Activated CD4-positive, alpha-beta T cell treated with anti-CD3 and anti-CD28 coated beads, Interleukin-2, Interleukin-4, amounts not matched to agents 100 ng/mL and 50 ng/mL, durations not matched to agents 16 hours and 8 hours (primary cell): ENCODE results near the gene WFDC2.
"Not testable (repeated sequence)": the region's sequence is repeated elsewhere in the genome, so short reads cannot be mapped to it uniquely, and the experiment has no call there.

ENCODE experiments used
- DNase-seq: peaks from one replicate; pipeline ENCODE4 v3.0.0-alpha.2; 2020; ENCODE audit warnings: low spot score

WFDC2 gene

DNA sequence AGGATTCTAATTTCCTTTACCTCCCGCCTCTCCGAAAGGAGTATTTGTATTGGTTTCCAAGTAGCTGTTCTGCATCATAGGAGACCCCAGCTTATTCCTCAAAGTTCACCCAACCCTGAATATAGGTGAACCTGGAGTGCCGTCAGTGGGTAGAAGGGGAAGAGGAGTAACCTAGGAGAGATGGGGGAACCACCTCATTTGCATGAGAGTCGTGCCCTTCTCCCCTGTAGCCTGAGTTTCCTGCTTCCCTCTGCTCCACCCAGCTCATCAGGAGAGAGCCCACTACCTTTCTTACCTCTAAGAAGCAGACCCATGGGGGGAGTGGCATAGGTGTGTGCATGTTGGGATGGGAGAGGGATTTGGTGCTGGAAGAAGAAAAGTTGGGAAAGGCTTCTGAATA lies 17.3 kb upstream of the WFDC2 start:
- DNase-seq, result no peak

DNA sequence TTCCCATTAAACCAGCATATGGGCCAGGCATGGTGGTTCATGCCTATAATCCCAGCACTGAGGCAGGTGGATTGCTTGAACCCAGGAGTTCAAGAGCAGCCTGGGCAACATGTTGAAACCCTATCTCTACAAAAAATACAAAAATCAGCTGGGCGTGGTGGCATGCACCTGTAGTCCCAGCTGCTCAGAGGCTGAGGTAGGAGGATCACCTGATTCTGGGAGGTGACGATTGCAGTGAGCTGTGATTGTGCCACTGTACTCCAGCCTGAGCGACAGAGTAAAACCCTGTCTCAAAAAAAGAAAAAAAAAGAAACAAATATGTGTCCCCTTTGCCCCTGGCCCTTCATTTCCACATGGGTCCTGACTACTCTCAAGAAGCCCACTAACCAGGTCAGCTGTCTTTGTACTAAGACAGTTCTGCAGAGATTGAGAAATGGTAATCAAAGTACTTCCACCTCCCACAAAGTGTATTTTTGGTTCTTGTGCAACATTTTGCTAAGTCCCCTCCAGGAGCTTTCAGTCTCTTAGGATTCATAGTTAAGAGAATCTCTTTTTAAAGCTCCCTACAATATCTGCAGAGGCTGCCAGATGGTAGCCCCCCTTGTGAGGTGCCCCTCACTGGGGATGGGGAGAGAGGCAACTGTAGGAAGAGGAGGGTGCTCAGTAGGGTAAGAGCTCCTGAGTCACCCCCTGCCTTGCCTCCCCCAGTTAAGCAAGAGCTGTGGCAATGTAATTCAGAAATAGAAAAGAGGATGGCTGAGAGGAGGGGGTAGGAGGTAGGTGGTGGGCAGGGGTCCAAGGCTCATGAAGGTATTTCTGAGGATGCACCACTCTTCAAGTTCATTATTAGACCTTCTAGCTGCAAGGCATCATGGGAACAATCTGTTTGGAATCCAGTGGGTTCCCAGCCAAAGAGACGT lies 16.5 kb upstream of the WFDC2 start:
- no peak for DNase-seq

DNA sequence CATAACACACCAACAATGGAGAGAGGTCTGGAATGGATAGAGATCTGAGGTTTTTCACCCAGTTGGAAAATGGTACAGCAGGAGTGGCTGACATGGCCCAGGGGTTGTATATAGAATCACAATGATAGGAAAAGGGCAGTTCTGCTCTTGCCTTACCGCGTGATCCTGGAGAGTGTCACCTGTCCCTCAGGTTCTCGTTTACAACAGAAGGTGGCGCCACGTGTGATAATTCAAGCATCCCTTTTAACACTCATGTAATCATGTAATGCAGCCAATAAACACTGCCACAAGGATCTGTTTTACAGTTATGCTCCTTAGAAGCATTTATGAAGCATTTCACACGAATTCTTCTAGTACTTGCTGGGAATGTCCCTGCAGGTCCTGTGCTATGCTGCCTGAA lies 12.9 kb upstream of the WFDC2 start:
- DNase-seq, result peak; percentile 27

DNA sequence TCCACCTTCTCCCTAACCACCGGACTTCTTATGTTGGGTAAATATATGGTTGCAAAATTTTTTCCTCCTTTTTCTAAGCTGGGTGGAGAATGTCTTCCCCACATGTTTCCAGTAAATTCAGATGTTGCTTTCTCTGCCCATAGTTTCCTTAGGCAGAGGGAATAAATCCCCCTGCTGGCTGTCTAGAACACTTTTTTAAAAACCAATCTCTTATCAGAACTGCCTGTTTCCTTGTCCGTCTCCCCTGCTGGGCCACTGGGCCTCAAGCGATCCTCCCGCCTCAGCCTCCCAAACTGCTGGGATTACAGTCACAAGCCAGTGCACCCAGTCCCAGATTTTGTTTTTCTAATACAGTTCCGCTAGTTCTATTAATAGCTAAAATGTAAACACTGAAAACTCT lies 9.9 kb upstream of the WFDC2 start:
- DNase-seq, result no peak

DNA sequence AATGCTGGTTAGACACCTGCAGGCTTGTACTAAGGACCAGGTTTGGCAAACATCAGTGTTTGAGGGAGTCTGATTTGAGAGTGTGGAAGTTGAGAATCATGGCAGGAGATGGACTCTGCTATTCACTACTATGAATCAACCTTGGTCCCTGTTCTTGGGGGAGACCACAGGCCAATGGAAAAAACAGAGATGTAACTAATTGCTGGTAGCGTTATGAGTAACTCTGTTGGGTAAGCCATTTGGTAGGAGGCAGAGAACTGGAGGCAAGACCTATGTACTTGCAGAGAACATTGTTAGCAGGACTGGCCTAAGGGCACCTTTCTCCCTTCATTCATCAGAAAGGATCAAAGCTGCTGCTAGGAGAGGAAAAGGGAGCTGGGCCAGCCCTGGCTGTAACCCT lies 8.3 kb upstream of the WFDC2 start:
- DNase-seq, result no peak

DNA sequence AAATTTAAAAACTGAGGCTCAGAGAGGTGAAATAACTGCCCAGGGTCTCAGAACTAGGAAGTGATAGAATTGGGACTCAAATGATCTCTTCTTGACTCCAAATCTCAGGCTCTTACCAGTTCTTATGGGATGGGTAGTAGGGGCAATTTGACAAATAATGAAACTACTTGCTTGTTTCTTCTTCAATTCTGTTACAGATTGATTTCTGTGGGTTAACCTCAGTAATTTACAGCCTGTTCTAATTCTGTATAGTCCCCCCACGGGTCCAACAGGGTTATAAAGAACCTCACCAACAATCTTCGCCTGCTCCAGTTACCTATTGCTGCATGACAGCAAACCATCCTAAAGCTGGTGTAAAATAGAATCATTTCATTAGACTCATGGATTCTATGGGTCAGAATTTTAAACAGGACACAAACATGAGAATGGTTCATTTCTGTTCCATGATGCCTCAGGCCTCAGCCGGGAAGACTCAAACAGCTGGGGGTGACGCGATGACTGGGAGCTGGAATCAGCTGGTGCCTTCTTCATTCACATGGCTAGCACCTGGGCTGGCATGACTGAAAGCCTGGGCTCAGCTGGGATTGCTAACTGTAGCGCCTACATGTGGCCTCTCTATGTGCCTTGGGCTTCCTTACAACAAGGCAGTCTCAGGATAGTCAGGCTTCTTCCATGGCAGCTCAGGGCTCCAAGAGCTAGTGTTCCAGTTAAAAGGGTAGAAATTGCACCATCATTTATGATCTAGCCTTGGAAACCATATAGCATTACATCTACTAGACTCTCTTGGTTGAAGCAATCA lies 6.6 kb upstream of the WFDC2 start:
- DNase-seq, result no peak

DNA sequence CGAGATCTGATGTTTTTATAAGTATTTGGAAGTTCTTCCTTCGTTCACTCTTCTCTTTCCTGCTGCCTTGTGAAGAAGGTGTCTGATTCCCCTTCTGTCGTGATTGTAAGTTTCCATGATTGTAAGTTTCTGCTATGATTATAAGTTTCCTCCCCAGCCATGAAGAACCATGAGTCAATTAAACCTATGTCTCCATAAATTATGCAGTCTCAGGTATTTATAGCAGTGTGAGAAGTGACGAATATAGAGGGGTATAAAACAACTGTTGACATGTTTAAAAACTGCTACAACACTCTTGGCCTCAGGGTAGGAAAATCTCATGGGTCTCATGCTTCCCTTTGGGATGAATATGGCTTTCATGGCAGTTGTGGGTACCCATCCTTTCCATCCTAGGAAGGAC lies 5.8 kb upstream of the WFDC2 start:
- no peak for DNase-seq

DNA sequence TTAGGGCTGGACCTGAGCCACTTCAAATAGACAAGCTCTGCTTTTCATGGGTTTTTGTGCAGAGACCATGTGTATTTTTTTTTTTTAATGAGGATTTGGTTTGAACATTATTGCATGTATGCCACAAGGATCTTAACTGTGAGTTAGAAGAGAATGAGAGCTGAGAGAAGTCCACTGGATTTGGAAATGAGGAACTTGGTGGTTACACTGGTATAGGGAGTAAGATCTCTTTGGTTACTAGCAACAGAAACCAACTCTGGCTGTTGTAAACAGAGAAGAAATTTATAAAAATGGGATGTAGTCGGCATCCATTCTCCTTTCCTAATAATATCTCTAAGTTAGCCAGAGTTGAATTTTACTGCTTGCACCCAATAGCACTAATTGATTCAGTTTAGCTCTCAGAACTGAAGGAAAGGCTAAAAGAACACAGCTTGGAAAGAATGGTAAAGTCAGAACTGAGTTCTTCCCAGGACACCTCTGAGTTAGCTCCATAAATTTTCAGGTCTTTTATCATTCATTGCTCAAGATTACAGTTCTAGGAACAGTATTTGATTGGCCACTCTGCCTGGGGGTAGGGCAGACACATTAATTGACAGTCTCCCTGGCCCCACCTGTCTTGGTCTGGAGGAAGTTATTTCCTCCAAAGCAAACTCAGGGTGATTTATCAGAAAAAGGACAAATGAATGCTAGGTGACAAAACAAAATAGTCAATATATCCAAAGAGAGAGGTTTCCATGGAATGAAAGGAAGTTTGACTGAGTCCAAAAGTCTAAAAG lies 3.9 kb upstream of the WFDC2 start:
- no peak for DNase-seq

DNA sequence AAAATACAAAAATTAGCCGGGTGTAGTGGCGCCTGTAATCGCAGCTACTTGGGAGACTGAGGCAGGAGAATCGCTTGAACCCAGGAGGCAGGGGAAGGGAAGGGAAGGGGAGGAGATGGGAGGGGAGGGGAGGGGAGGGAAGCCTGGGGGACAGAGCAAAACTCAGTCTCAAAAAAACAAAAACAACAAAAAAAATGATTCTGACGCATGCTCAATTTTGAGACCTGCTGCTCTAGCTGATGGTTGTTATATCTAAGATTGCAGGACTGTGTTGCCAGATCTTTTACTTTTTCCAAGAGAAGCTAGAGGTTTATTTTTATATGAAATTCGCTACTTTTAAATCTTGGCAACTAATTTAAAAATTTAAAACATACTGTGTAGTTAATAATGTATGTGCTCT lies 2.4 kb upstream of the WFDC2 start:
- no peak for DNase-seq

DNA sequence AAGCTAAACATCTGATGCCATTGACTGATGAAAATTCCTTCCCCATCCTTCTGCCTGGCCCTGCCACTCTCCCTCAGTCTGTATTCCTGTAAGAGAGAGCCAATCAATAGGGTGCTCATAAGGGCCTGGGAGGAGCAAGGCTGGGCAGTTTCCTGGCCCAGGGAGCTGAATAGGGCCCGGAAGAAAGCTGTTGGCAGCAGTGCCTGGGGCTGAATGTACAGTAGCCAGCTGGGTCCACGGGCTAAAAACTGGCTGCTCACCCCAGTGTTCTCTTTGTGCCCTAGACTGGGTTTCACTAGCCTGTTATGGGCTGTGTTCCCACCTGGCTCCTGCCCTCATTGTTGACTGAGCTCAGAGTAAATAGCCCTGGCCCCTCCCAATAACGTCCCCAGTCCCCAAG lies 1.7 kb upstream of the WFDC2 start:
- no peak for DNase-seq

DNA sequence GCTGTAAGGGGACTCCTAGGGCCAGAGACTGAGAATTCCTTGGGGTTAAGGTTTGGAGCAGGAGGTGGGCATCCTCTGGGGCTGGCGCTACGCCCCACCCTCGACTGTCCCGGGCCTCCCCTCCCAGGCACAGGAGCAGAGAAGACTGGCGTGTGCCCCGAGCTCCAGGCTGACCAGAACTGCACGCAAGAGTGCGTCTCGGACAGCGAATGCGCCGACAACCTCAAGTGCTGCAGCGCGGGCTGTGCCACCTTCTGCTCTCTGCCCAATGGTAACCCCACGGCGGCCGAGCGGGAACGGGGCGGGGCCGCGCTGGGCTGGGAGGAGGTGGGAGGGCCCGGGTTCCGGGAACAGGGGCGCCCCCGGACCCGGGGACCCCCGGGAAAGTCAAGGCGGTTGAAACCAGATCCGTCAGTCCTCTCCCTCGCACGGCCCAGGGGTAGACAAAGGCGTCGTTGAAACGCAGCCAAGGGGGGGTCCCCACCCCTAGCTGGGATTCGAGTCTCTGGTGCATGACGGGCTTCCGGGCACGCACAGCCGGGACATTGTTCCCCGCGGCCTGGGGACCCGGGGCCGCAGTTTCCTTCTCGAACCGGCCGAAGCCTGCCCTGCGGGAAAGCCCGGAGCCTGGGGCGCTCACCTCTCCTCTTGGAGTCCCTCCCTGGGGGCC lies 844 bp downstream of the WFDC2 start:
- DNase-seq, result no peak

DNA sequence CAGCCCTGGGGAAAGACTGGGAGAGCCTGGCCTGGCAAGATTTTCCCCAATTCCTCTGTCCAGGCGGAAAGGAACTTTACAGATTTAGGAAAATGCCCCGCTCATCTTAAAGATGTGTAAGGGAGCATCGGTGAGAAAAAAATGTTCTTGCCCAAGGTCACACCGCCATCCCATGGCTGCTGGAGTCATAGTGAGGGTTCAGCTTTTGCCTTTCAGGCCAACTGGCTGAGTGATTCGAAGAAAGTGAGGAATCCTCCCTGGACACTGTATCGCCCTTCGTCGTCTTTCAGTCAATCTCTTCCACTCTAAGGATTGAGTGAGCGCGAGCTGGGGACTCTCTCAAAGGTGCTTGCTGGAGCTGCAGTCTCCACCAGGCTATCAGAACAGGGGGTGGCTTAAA lies 1.4 kb downstream of the WFDC2 start:
- DNase-seq, result peak; percentile 9

DNA sequence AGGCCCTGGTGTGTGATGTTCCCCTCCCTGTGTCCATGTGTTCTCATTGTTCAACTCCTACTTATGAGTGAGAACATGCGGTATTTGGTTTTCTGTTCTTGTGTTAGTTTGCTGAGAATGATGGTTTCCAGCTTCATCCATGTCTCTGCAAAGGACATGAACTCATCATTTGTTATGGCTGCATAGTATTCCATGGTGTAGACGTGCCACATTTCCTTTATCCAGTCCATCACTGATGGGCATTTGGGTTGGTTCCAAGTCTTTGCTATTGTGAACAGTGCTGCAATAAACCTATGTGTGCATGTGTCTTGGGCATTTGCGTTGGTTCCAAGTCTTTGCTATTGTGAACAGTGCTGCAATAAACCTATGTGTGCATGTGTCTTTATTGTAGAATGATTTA lies 2.7 kb downstream of the WFDC2 start:
- DNase-seq, result not testable (repeated sequence)

DNA sequence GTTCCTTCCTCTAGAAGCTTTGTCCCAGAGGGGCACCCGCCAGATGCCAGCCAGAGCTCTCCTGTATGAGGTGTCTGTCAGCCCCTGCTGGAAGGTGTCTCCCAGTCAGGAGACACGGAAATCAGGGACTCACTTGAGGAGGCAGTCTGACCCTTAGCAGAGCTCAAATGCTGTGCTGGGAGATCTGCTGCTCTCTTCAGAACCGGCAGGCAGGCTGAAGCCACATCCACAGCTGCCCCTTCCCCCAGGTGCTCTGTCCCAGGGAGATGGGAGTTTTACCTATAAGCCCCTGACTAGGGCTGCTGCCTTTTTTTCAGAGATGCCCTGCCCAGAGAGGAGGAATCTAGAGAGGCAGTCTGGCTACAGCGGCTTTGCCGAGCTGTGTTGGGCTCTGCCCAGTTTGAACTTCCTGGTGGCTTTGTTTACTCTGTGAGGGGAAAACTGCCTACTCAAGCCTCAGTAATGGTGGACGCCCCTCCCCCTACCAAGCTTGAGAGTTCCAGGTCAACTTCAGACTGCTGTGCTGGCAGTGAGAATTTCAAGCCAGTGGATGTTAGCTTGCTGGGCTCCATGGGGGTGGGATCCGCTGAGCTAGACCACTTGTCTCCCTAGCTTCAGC lies 8.1 kb downstream of the WFDC2 start:
- not testable (repeated sequence) for DNase-seq

DNA sequence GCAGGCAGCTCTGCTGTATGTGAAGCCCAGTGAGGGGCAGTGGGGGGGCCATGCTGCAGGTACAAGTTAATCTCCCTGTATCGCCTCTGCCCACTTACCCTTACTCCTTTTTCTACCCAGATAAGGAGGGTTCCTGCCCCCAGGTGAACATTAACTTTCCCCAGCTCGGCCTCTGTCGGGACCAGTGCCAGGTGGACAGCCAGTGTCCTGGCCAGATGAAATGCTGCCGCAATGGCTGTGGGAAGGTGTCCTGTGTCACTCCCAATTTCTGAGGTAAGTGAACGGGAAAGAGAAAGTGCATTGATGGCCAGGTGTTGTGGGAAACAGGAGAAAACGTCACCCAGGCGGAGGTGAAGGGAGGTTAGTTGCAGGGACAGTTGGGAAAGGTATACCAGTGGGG lies 10.3 kb downstream of the WFDC2 start:
- DNase-seq, result no peak

DNA sequence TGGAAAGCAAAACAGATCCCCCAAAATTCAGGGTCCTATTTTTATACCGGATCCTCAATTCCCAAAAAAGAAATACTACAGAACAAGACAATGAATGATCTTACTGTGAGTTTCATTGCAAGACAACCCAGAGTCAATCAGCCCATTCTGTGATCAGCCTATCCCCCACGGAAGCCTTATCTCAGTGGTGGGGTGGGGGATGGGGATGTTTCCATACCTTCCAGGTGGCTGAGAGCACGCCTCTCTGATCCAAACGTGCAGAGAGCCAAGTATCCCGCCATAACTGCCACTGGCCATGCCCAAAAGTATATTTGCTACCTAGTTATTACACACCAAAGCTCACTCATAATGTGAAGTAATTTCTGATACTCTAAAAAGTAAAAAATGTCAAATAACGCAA lies 15.1 kb downstream of the WFDC2 start:
- DNase-seq, result no peak

DNA sequence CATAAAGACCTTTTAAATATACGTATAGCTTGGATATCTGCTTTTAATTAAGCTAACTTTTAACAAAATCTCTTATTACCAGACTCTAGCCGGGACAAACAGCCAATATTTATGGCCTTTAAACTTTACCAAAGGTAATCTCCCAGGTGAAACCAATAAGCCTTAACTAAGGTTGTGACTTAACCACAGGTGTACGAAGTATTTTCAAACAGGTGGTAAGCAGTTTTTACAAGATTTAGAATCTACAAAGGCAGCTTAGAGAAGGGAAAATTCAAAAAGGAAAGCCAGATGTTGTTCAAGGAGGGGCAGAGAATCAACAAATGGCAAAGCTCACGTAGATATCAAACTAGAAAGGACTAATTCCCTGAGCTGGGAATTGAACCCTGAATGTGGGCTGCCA lies 15.8 kb downstream of the WFDC2 start:
- no peak for DNase-seq

DNA sequence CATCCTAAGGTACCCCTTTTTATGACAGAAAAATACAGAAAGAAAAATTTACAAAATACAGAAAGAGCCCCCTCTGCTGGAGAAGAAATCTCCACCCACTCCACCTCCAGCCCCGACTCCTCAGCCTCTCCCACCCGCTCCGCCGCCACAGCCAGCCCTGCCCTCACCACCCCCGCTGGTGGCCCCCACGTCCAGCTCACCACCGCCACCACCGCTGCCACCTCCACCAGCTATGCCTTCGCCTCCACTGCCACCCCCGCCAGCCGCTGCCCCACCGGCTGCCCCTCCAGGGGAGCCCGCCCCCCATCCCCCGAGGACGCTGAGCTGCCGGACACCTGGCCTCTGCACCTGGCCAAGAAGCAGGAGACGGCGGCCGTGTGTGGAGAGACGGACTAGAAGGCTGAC lies 17.7 kb downstream of the WFDC2 start:
- DNase-seq, result no peak

DNA sequence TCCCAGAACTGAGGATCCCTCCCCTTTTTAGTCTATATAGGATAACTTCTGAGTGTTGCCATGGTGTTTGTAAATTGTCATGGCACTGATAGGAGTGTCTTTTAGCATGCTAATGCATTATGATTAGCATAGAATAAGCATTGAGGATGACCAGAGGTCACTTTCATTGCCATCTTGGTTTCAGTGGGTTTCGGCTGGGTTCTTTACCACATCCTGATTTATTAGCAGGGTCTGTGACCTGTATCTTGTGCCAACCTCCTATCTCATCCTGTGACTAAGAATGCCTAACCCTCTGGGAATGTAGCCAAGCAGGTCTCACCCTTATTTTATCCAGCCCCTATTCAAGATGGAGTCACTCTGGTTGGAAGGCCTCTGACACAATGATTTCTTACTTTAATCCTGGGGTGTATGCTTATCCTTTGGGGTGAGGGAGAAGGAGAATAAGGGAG lies 19.6 kb downstream of the WFDC2 start:
- DNase-seq, result no peak

DNA sequence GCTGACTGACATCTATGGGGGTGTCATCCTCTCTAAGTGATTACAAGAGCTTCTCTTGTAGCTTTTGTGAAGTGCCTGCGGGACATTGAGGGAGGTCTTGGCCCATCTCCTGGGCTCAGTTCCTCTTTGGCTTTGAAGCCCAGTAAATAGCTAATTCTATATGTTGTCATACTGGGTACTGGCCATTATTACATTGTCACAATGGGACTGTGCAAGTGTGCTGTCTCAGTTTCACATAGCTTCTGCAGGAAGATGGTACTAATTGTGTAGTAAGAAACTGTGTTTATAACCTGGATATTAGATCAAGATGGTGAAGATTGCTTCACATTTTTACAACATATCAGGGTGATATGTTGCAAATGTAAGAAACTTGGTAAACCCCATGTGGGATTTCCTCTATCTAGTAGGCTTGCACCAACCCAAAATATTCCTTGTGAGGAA lies 26.0 kb downstream of the WFDC2 start:
- no peak for DNase-seq

DNA sequence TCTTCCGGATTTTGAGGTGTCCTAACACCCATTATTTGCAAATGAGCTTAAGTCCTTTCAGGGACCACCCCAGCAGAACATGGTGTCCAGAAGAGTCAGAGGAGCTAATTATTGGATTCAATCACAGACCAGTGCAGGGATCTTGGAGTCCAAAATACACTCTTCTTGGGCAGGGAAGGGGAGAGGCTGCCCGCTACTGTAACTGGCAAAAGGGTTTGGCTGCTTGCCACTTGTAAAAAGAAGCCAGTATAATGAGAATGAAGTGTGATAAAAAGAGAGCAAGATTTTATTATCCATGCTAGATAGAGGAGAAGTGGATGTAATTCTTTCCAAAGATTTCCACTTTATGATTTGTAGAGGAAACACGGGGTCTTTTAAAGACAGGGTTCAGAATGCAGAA lies 26.6 kb downstream of the WFDC2 start:
- DNase-seq, result no peak
